ENCODE data around the gene BST1.

- TF ChIP-seq CTCF (IDR thresholded peaks at IDR 0.05 in 4 of 5, conservative IDR thresholded peaks at IDR 0.05 in 1 of 5) (no peak), POLR2A (IDR thresholded peaks at IDR 0.05) (no peak)
Measured at GRCh38 chr4:15714141-15714540, 11.3 kb downstream of the BST1 start.
